DND-41 (cell line): Measurements from ENCODE around the gene NPHS1.

Experiments
- ATAC-seq: fragments of 200-7000 bp; cut with Tn5 transposase; 3 replicates; pipeline ENCODE4 v1.9.1; 2021; ENCODE audit warnings: low read depth; ENCODE audit not compliant: insufficient read depth
- DNase-seq: peaks from one replicate; pipeline ENCODE4 v3.0.0-alpha.2; 2020
- H2AFZ ChIP-seq: 2 replicates; pipeline ENCODE4 v1.6.0; 2012; ENCODE audit warnings: low read depth, low read length
- H3K27ac ChIP-seq: 2 replicates; pipeline ENCODE4 v1.5.1; 2012; ENCODE audit warnings: low read length, inconsistent platforms
- H3K27me3 ChIP-seq: fragments of 200-600 bp; sonication (generic); 2 replicates; pipeline ENCODE4 v1.6.0; 2012; ENCODE audit warnings: low read length, mild to moderate bottlenecking, inconsistent platforms; ENCODE audit not compliant: insufficient read depth, poor library complexity
- H3K36me3 ChIP-seq: 2 replicates; pipeline ENCODE4 v1.5.1; 2012; ENCODE audit warnings: low read length, inconsistent platforms; ENCODE audit not compliant: insufficient read depth
- H3K4me1 ChIP-seq: 2 replicates; pipeline ENCODE4 v1.5.1; 2012; ENCODE audit warnings: mild to moderate bottlenecking, low read length; ENCODE audit not compliant: insufficient read depth
- H3K4me2 ChIP-seq: 2 replicates; pipeline ENCODE4 v1.6.0; 2012; ENCODE audit warnings: mild to moderate bottlenecking, moderate library complexity, low read length, inconsistent platforms; ENCODE audit not compliant: insufficient read depth
- H3K4me3 ChIP-seq, 2 experiments: fragments of 200-600 bp in 1 of 2; shearing (Covaris generic) in 1 of 2; 2 replicates each; pipeline ENCODE4 v1.5.1; 2012 to 2016; ENCODE audit warnings: inconsistent platforms in 2 of 2, low read length in 2 of 2, mild to moderate bottlenecking in 2 of 2, low read depth in 1 of 2, moderate library complexity in 1 of 2
- H3K79me2 ChIP-seq: 2 replicates; pipeline ENCODE4 v1.6.0; 2012; ENCODE audit warnings: low read length, inconsistent platforms; ENCODE audit not compliant: insufficient read depth
- H3K9ac ChIP-seq: 2 replicates; pipeline ENCODE4 v1.6.0; 2012; ENCODE audit warnings: low read depth, mild to moderate bottlenecking, inconsistent platforms, low read length, moderate library complexity
- H3K9me3 ChIP-seq: 2 replicates; pipeline ENCODE4 v1.5.1; 2012; ENCODE audit warnings: low read length, moderate library complexity, mild to moderate bottlenecking, inconsistent platforms; ENCODE audit not compliant: insufficient read depth, severe bottlenecking
- H4K20me1 ChIP-seq: 2 replicates; pipeline ENCODE4 v1.6.0; 2012; ENCODE audit warnings: low read length; ENCODE audit not compliant: insufficient read depth
- CTCF ChIP-seq: IDR thresholded peaks from 2 replicates; pipeline ENCODE4 v1.5.1; 2012; ENCODE audit warnings: borderline replicate concordance, low read length, moderate library complexity, mild to moderate bottlenecking; ENCODE audit not compliant: poor library complexity, severe bottlenecking; ENCODE audit errors: extremely low read depth
- EZH2 ChIP-seq: IDR thresholded peaks from 3 replicates; pipeline ENCODE4 v1.6.1; 2012; ENCODE audit warnings: borderline replicate concordance, low read depth, mild to moderate bottlenecking, moderate library complexity, low read length, inconsistent platforms; ENCODE audit not compliant: severe bottlenecking

Gene NPHS1

GRCh38 chr19:35868172-35868822, 16.0 kb upstream of the NPHS1 start, which contains the start of gene APLP1:
APLP1 (plus strand) TSS chr19:35868574; CDS start chr19:35868637, 63 bp downstream.
- TF ChIP-seq EZH2 = no peak
- TF ChIP-seq CTCF = no peak
- Histone ChIP-seq H3K4me1 (peaks cover 13% of the 10 kb centered on the region), H3K9ac (peak within 1 kb of the TSS; percentile 28; the same call in 1 of the 2 replicates), H3K79me2 (no peaks in the 10 kb centered on the region), H3K9me3 (no peaks in the 10 kb centered on the region), H3K4me3 (peak within 1 kb of the TSS in 1 of 2 experiments; percentile 39; a peak in 1 of 4 replicates), H4K20me1 (no peaks in the 10 kb centered on the region), H3K36me3 (no peaks in the 10 kb centered on the region), H3K4me2 (peak within 1 kb of the TSS; percentile 58), H3K27me3 (peaks cover 14% of the 10 kb centered on the region), H3K27ac (no peak within 1 kb of the TSS), H2AFZ (peak within 1 kb of the TSS; percentile 60)
- ATAC-seq (peak; percentile 94), DNase-seq (peak; percentile 70)

DNA sequence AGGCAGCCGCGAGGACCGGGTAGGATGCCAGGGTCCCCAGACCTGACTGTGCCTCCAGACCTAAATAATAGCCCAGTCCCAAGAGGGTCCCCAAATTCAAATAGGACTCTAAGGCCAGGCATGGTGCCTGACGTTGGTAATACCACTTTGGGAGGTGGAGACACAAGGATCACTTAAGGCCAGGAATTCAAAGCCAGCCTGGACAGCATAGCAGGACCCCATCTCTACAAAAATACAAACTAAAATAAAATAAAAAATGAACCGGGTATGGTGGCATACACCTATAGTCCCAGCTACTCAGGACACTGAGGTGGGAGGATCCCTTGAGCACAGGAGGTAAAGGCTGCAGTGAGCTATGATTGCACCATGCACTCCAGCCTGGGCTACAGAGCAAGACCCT, 10.7 kb upstream of the NPHS1 start:
- ATAC-seq = no peak

GRCh38 chr19:35862528-35862927, 10.2 kb upstream of the NPHS1 start:
- Histone ChIP-seq H3K4me2 (no peak overlapping the region), H3K4me1 (peaks cover 1% of the 10 kb centered on the region), H3K9me3 (no peaks in the 10 kb centered on the region), H3K9ac (no peak overlapping the region), H3K27ac (no peak overlapping the region), H4K20me1 (no peaks in the 10 kb centered on the region), H3K4me3 (no peak overlapping the region), H2AFZ (no peak overlapping the region), H3K27me3 (peaks cover under 1% of the 10 kb centered on the region), H3K36me3 (no peaks in the 10 kb centered on the region), H3K79me2 (no peaks in the 10 kb centered on the region)
- DNase-seq (no peak), ATAC-seq (no peak)
- TF ChIP-seq EZH2 (no peak), CTCF (no peak)

More for the DNA sequence above, 10.7 kb upstream of the NPHS1 start:
- Histone ChIP-seq H3K9me3 (no peaks in the 10 kb centered on the region), H2AFZ (no peak overlapping the region), H3K4me2 (no peak overlapping the region), H4K20me1 (no peaks in the 10 kb centered on the region), H3K9ac (no peak overlapping the region), H3K4me1 (peaks cover 2% of the 10 kb centered on the region), H3K4me3 (no peak overlapping the region), H3K27ac (no peak overlapping the region), H3K27me3 (peaks cover 5% of the 10 kb centered on the region), H3K36me3 (no peaks in the 10 kb centered on the region), H3K79me2 (no peaks in the 10 kb centered on the region)
- TF ChIP-seq EZH2 (no peak), CTCF (no peak)
- DNase-seq = no peak
